HG03135 (cell line): Measurements from ENCODE around the gene CAPN5.

Experiments used
- ATAC-seq: cut with Tn5 transposase; IDR thresholded peaks from one replicate; pipeline ENCODE4 v1.9.1; 2021; ENCODE audit warnings: mild to moderate bottlenecking, moderate library complexity; ENCODE audit not compliant: unreplicated experiment

The CAPN5 gene

DNA sequence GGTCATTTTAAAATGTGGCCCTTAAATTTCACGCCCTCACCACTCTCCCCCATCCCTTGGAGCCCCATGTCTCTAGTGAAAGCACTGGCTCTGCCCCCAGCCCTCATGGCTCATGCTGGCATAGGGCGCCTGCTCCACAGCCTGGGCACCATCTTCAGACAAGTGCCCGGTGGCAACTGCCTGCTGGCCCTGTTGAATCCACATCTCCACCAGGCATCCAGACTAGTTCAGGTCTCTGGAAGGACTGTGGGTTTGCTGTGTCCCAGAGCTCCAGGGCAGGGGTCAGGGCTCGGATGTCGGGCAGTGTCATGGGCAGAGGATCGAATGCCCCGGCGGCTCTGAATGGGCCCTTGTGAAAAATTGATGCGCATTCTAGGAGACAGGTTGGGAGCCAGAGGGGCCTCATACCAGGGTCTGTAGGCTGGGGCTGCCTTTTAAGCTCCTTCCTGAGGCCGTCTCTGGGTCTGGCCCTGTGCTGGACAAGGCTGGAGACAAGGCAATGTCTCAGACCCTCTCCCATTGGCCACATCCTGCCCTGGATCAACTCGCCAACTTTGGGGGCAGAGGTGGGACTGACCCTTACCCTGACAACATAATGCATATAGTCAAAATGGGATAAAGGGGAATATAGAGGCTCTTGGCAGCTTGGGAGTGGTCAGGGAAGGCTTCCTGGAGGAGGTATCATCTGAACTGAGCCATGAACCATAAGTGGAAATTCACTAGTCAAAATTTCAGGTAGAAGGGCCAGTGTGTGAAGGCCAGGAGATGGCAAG lies 62.5 kb downstream of the CAPN5 start:
- no peak for ATAC-seq

DNA sequence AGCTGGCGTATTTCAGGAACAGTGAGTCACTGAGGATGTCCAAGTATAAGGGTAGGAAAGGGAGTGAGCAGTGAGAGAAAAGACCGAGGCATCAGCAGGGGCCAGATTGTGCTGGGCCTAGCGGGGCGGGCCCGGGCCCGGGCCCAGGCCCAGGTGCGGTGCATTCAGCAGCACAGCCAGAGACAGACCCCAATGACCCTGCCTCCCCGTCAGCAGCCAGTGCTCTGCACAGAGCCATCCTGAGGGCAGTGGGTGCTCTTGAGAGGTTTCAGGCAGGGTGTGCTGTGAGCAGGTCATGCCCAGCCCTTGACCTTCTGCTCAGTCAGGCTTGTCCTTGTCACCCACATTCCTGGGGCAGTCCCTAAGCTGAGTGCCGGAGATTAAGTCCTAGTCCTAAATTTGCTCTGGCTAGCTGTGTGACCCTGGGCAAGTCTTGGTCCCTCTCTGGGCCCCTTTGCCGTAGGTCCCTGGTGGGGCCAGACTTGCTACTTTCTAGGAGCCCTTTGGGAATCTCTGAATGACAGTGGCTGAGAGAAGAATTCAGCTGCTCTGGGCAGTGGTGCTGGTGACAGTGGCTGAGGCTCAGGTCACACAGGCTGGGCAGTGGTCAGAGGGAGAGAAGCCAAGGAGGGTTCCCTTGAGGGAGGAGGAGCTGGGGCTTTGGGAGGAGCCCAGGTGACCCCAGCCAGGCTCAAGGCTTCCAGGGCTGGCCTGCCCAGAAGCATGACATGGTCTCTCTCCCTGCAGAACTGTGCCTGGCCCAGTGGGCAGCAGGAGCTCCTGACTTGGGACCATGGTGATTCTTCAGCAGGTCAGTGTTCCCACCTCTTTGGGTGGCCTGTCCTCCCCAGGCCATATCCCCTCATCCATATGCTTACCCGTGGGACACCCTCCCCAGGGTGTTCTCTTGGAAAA lies 63.3 kb downstream of the CAPN5 start:
- no peak for ATAC-seq

GRCh38 chr11:77130763-77131513 lies 64.2 kb downstream of the CAPN5 start:
- no peak for ATAC-seq

DNA sequence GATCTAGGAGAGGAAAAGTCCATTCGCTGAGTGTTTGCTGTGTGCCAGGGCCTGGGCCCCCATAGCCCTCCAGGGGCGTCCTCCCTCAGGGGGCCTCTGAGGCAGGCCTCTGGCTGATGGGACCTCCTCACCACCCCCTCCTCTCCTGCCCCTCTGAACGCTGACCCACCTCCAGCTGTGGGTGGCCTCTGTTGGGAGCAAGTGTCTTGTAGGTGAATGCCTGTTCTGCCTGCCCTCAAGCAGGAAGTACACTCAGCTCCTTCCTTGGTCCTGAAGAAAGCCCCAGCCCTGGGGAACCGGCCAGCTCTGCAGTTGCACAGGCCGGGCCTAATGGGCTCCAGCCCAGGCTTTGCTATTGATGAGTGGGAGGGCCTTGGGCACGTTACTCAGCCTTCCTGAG lies 64.8 kb downstream of the CAPN5 start:
- no peak for ATAC-seq

DNA sequence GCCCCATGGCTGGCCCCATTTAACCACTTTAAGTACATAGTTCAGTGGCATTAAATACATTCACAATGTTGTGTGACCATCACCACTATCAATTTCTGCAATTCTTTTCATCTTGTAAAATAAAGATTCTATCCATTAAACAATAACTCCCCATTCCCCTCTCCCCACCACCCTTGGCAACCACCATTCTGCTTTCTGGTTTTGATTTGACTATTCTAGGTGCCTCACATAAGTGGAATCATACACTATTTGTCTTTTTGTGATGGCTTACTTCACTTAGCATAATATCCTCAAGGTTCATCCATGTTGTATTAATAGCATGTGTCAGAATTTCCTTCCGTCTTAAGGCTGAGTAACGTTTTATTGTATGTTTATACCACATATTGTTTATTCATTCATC lies 68.3 kb downstream of the CAPN5 start:
- ATAC-seq = no peak

- no peak for ATAC-seq
Measured at GRCh38 chr11:77136074-77136473, 69.3 kb downstream of the CAPN5 start.

DNA sequence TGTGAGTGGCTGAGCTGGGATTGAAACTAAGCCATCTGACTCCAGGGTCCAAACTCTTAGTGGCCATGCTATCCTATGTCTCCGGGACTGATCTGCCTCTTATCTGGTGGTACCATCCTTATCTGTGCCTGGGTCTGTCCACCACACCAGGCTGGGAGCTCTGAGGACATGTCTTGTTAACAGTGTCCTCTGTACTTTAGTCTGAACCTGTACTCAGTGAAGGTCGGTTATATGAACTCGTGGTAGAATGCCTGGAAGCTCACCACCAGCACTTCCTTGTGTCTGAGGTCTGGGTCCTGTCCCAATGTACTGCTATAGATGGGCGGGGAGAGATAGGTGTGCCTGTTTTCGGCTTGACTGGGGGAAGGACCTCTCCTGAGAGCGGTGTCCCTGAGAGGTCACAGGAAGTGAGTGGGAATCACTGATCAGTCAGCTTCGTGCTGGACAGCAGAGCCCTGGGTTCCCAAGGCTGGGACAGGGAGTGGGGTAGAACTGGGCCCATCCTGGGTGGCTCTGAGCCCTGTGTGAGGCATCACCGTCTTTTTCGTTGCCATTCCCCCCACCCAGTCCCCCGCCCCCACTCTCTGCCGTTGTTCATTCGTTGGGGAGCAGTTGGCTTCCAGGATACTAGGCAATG lies 70.1 kb downstream of the CAPN5 start:
- no peak for ATAC-seq

GRCh38 chr11:77137421-77137820 lies 70.7 kb downstream of the CAPN5 start:
- no peak for ATAC-seq

DNA sequence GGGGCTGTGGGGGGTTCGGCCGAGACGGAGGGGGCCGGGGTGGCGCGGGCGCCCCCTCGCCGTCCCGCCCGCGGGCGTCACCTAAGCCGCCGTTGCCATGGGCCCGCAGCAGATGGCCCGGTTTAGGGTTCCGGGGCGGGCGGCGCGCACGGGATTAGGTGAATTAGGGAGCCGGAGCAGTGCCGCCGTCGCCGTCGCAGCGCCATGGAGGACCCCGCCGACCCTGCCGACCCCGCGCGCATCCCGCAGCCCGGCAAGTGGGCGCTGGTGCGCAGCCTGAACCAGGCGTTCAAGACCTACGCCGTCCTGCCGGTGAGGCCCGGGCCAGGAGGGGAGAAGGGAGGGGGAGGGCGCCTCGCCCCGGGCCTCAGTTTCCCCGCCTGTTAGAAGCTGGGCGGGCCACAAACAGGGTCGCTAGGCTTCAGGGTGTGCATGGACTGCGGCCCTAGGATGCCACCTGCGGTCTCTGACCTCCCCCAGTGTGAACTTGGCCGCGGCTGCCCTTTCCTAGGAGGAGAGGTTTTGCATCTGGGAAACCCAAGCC lies 71.4 kb downstream of the CAPN5 start:
- ATAC-seq = no peak

GRCh38 chr11:77139201-77139600 lies 72.4 kb downstream of the CAPN5 start:
- no peak for ATAC-seq

DNA sequence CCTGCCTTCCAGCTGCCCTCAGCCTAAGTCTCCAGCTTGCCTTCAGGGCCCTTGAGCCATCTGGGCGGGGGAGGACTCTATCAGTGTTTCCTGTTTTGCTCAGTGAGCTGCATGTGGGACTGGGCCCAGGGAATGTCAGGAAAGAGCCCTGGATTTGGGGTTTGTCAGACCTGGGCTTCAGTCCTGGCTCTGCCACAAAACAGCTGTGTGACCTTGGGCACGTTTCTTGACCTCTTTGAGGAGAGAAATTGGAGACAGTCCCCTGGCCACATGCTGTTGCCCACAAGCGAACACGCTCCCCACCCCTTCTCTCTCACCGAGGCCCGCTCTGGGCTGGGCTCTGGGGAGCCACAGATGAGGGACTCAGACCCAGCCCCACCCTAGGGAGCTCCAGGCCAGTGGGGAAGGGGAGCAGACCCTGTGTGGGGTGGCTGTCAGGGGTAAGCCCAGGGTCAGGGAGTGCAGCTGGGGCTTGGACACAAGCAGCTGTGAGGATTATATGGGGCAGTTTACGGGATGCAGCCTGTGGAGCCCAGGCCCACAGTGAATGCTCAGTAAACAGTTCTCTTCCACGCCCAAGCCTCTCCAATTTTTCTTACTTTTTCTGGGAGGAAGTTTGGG lies 73.6 kb downstream of the CAPN5 start:
- no peak for ATAC-seq

DNA sequence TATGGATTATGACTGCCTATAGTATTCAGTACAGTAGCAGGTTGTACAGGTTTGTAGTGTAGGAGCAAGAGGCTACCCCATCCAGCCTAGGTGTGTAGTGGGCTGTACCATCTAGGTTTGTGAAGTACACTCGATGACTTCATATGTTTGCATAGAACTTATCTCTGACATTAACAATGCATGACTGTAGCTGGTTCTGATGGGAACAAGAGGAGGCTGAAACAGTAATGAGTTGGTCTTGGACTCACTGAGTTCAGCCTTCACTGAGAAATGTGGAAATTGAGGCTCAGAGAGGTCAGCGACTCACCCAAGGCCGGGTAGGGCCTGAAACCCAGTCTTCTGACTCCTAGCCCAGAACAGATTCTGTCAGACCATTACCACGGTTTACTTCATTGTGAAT lies 74.3 kb downstream of the CAPN5 start:
- no peak for ATAC-seq

- no peak for ATAC-seq
Measured at GRCh38 chr11:77141475-77141874, 74.7 kb downstream of the CAPN5 start.

GRCh38 chr11:77142091-77142975 lies 75.6 kb downstream of the CAPN5 start:
- no peak for ATAC-seq

GRCh38 chr11:77143405-77144020 lies 76.7 kb downstream of the CAPN5 start:
- ATAC-seq = no peak

DNA sequence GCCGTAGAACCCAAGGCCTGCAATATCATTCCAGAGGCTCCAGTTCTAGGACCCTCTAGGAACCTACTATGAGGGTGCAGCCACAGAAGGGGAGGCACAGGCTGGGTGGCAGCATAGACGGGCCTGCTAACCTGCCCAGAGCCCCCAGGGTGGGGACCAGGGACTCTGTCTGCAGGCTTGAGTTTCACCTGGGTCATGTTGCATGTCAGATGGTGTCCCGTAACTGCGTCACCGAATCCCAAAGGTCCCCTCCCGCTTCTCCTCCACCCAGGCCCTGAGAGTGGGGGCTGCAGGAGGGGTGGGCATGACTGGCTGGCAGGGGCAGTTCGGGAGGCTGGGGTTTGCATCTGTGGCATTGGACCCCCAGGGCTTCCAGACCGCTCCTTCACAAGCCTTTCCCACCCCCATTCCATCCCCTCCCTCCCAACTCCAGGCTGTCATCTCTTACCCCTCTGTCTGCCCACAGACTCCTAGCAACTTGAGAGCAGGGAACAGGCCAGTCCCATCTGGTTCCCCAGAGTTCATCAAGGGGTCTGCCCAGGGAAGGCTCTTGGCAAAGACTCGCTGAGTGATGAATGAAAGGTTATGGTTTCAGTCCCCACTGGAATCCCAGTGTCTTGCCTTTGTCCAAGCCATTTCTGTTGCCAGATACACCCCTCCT lies 77.6 kb downstream of the CAPN5 start:
- ATAC-seq = no peak

- ATAC-seq = no peak
Measured at GRCh38 chr11:77144857-77145428, 78.2 kb downstream of the CAPN5 start.
